Fibroblast of peridontal ligament (primary cell): ENCODE data around the gene SNX24.
"Not testable (repeated sequence)": the region's sequence is repeated elsewhere in the genome, so short reads cannot be mapped to it uniquely, and the experiment has no call there.

Experiments
- DNase-seq: peaks from one replicate; pipeline ENCODE4 v3.0.0-alpha.2; 2010; ENCODE audit errors: extremely low read depth

The SNX24 gene

DNA sequence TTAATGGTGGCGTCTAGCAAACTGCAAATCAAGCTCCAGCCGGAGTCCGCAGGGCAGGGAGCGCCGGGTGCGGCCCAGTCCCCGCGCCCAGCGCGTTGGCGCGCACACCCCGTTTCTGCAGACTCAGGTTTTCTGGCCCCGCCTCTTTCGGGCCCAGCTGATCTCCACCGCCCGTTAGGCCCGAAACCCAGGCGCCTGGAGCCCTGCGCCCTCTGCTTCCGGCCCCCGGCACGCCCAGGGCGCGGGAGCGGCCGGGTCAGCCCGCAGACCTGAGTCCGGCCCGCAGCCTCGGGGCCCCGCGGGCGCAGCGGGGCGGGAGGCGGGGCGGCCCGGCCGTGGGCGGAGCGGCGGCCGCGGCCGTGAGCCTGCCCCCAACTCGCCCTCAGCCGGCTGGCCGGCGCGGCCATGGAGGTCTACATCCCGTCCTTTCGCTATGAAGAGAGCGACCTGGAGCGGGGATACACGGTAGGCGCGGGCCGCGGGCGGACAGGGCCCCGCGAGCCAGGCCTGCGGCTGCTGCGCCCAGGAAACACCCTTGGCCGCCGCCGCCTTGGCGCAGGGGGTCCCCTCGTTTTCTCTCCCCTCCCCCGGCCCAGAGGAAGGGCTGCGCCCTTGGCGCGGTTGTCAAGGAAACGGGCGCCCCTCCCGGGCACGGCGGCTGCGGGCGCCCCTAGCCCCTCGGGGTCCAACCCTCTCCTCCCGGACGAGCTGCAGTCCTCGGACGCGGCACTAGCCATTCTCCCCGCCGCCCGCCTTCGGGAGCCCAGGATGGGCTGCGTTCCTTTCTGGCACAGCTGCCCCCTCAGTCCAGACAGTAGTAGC is at the start of gene SNX24:
SNX24 (plus strand) TSS at position 385 of the 822 bp plus-strand sequence; CDS start at position 406, 21 bp downstream.
- peak; percentile 61 for DNase-seq

DNA sequence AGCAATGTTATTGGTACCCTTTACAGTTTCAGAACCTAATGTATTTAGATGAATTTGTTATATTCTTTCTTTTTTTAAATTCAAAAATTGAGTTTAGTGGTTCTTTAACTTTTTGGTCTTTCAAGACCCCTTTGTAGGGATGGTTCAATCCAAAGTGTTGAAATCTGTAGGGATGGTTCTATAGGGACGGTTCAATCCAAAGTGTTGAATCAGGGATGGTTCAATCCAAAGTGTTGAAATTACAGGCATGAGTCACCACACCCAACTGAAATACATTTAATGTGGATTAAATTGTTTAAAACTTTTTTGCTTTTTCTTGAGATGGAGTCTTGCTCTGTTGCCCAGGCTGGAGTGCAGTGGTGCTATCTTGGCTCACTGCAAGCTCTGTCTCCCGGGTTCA is 39.9 kb upstream of the SNX24 start:
- peak; percentile 50 for DNase-seq

GRCh38 chr5:122810405-122810804 is 35.0 kb upstream of the SNX24 start:
- DNase-seq, result no peak

DNA sequence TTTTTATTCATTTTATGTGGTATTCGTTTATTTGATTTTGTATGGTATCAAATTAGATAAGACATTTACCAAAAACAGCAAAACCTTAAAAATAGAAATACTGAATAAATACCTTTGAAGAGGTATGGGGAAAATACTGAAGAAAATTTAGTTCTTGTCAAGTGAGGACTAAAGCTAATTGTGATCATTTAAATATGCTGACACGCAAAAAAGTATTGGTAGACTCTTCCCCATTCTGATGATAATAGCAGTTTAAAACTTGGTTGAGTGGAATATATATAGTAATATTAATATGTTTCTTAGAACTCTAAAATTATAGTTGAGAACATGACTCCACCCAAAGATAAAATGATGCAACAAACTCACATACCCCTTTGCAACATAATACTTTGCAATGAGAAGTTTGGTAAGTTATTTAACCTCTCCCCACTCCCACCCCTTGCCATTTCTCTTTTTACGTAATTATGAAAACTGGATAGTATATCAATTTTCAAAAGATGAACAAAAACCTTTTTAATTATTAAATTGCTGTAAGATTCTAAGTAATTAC is 30.1 kb upstream of the SNX24 start:
- DNase-seq, result no peak

DNA sequence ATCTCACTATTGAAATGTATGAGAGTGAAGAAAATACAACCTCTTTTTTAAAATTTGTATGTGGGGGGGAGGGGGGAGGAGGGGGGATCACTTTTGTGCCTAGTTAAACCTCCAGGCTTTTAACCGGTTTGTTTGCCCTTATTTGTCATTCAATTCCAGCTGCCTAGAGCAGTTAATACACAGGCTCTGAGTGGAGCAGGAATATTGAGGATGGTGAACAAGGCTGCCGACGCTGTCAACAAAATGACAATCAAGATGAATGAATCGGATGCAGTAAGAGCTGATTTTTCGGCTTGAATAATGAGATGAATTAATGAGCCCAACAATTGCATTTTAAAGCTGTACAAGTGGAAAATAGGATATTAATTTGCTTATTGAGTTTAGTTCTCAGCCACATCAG is 28.7 kb upstream of the SNX24 start:
- DNase-seq, result no peak

GRCh38 chr5:122831984-122832383 is 13.4 kb upstream of the SNX24 start:
- DNase-seq, result no peak

GRCh38 chr5:122835681-122836080 is 9.7 kb upstream of the SNX24 start:
- peak; percentile 30 for DNase-seq

GRCh38 chr5:122836947-122837346 is 8.5 kb upstream of the SNX24 start:
- no peak for DNase-seq

DNA sequence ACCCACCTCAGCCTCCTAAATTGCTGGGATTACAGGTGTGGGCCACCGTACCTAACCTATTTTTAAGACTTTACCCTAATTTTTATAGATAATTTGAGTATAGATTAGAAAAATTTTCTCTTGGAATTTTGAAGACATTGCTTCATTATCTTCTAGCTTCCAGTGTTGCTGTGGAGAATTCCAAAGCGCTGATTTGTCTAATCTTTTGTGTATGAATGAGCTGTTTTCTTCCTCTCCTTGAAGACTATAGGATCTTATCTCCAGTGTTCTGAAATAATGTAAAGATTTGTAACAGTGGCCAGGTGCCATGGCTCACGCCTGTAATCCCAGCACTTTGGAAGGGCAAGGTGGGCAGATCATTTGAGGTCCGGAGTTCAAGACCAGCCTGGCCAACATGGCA is 5.7 kb upstream of the SNX24 start:
- no peak for DNase-seq

DNA sequence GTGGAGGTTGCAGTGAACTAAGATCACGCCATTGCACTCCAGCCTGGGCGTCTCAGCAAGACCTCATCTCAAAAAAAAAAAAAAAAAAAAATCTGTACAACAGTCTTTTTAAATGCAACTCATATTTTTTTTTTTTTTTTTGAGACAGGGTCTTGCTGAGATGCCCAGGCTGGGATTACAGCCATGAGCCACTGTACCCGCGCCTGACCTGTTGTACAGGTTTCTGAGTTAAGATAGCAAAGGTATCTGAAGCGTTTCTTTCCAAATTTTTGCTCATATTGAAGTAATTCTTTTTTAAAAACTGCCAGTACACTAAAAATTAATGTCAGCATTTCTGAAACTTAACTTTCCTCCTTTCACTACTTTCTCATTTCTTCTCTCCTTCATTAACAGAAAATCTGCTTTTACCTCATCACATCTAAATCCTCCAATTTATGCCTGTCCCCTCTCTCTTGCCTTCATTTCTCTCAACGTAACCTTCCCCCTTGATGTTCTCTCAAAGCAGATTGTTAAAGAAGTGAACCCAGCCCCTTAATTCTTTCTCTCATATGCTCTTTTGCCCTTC is 3.3 kb upstream of the SNX24 start:
- DNase-seq, result no peak

GRCh38 chr5:122844136-122844909 is 1.1 kb upstream of the SNX24 start:
- peak; percentile 16 for DNase-seq

- DNase-seq, result no peak
Measured at GRCh38 chr5:122844910-122845228, 544 bp upstream of the SNX24 start.

DNA sequence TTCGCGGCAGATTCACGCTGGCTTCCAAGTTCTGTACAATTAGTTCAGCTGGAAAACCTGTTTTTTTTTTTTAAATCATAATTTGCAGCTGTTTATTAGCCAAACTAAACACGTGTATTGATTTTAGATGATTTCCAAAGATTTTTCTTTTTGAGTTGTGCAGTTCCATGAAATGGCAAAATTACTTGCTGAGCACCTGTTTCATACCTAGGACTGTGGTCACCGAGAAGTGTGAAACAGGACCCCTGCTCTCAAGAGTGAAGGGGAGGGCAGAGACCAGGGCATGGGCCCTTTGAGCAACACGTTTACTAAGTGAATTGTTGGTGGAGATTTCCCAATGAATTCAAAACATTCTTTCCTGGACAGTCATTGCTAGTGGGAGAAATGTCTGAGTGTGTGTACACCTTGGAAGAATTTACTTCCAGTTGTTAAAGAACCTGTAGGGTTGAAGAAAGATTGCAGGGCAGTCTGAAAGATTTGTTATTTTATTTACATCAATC is 688 bp downstream of the SNX24 start:
- DNase-seq, result peak; percentile 52

DNA sequence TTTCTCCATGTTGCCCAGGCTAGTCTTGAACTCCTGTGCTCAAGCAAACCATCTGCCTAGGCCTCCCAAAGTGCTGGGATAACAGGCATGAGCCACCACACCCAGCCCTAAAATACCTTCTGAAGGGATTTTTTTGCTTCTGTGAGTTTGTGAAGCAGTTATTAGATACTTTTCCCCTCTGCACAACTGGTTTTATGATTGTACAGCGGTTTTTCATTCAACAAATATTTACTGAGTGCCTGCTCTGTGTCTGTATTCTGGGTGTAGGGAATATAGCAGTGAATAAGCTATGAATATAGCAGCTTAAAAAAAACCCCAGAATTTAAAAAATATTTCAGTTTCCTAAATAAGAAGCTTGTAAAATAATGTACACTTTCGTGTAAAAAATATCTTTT is 2.3 kb downstream of the SNX24 start:
- DNase-seq, result no peak

DNA sequence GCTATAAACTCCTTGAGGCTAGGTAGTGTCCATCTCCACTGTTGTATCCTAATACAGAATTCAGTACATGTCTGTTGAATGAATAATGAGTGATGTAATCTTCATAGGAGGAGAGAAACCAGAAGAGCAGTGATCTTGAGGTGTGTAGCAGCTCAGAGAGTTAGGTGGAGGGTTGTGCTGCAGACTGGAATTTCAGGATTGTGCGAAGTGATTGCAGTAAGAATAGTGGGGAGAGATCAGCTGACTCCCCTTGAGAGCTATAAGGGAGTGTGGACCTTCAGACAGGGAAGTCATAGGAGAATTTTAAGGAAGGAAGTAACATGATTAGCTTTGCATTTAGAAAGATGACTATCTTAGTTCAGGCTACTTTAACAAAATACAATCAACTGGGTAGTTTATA is 4.4 kb downstream of the SNX24 start:
- no peak for DNase-seq

- not testable (repeated sequence) for DNase-seq
Measured at GRCh38 chr5:122857538-122857937, 12.1 kb downstream of the SNX24 start.

DNA sequence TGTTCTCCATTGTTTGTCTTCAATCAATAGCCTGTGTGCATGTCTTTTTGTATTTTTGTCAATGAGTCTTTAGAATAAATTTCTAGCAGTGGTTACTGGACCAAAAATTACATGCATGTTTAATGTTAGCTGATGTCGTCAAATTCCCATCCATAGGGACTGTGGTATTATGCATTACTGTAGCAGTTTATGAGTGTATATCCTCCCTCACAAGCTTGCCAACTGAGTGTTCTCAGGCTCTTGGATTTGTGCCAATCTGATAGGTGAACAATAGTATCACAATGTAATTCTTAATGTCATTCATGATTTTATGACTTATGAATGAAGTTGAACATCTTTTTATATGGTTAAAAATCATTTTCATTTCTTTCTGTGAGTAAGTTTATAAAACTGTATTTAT is 13.0 kb downstream of the SNX24 start:
- DNase-seq, result no peak

GRCh38 chr5:122863240-122863639 is 17.8 kb downstream of the SNX24 start:
- DNase-seq, result no peak

GRCh38 chr5:122863721-122864120 is 18.3 kb downstream of the SNX24 start:
- DNase-seq, result no peak

GRCh38 chr5:122864400-122864799 is 19.0 kb downstream of the SNX24 start:
- DNase-seq, result no peak

GRCh38 chr5:122864842-122865241 is 19.4 kb downstream of the SNX24 start:
- no peak for DNase-seq

DNA sequence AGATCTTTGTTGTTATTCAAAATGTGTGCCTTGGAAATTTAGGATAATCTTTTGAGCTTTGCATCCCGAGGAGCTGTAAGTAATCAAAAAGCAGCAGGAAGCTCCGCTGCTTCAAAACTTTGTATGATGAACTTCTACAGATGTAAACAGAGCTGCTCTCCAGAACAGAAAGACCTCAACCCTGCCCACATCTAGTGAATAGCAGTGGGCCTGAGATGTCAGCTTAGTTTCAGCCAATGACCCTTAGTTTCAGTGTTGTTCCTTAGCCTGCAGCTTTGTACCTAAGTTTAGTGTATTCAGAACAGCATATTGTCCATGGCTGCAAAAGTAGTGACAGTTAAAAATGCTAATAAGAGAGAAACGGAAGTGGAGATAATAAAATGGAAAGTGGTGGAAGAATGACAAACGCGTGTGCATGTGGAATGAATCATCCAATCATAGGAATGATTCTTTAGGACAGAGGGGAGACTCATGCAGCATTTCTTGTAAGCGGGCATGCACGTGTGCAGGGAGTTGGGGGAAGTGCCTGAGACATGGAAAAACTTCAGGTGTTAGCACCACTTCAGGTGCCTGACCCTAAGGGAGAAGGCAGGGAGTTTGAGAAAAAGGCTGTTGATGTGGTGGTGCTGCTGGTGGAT is 24.9 kb downstream of the SNX24 start:
- DNase-seq, result peak; percentile 63
